Hepatic stellate cell (primary cell): ENCODE measurements around the gene KDM5A.

ENCODE experiments used
- DNase-seq: peaks from one replicate; pipeline ENCODE4 v3.0.0; 2011; ENCODE audit warnings: low spot score

KDM5A gene

DNA sequence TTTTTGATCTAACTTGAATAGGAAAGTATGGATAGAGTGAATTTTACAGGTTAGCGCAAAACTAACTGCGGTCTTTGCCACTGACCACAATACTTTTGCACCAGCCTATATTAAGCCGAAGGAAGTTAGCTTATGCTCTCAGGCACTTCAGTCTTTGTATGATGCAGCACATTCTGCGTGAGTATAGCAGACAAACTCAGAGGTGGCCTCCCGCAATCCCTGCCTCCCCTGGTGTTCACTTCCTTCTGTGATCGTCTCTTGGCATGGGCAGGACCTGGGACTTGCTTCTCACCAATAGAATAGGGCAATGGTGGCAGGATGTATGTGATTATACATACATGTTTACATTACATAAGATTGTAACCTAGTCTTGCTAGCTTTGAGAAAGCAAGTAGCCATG lies 116.2 kb downstream of the KDM5A start:
- DNase-seq: no peak

DNA sequence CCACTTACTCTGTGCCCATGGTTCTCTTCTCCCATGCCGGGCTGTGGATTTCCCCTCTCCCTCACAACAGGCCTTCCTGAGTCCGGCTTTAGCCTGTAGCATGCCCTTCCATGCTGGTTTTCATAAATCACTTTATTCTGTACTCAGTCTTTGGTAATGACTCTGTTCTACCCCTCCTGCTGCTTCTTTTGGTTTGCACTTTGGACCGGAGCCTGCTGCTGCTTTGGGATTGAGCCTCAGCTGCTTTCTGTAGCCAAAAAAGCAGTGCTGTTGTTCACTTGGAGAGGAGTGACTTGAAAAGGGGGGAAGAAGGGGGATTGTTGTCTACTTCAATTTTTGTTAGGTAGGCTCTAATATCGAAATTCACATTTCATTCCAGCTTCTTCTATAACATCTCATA lies 118.0 kb downstream of the KDM5A start:
- no peak for DNase-seq

DNA sequence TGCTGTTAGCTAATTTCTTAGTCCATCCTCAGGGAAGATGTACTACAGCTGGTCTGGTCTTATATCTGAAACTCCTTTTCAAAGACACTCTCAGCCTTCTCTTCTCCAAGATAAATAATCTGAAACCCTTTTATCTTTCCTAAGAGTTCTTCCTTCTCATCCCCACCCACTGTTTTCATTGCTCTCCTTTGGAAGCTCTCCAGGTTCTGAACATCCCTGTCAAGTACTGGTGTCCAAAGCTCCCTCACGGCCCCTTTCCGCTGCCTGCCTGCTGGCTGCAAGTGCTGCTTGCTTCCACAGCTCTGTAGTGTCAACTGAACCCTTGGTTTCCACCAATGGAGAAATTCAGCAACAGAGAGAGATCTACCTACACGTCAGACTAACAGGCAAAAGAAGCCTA lies 119.9 kb downstream of the KDM5A start:
- no peak for DNase-seq

GRCh38 chr12:268483-268840 lies 120.7 kb downstream of the KDM5A start:
- no peak for DNase-seq

GRCh38 chr12:267581-268482 lies 121.3 kb downstream of the KDM5A start:
- DNase-seq: no peak

DNA sequence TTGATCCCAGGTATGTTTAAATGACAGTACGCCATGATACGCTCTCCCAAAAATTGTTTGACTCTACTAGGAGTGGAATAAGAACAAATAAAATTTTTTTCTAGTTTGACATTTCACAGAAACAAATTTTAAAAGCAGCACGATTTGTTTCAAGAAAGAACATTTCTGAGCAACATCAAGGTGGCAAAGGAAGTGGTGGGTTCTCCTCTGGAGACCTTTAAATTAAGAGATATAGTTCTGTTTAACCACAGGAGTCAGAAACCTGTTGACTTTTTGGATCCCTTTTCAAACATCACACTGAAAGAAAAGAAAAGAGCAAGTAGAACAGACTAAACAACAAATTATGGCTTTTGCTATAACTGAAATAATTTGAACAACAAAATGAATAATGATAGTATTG lies 124.0 kb downstream of the KDM5A start:
- DNase-seq: no peak

DNA sequence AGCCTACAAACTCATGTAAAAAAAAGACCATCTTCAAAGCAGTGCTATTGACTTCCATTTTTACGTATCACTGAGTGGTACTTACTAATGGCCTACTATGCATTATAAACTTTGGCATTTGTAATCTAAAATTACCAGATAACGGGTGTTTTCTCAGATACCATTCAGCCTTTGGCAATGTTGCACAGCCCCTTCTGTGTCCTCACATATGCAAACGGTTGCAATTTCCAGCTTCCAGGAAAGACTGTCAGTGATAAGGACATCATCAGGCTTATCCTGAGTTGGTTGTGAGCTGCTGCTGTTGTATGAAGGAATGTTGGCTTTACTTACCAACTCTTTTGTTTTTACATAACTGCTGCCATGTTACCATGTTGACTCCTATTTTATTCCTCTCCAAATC lies 124.9 kb downstream of the KDM5A start:
- DNase-seq: no peak

GRCh38 chr12:263574-263973 lies 125.5 kb downstream of the KDM5A start:
- no peak for DNase-seq

DNA sequence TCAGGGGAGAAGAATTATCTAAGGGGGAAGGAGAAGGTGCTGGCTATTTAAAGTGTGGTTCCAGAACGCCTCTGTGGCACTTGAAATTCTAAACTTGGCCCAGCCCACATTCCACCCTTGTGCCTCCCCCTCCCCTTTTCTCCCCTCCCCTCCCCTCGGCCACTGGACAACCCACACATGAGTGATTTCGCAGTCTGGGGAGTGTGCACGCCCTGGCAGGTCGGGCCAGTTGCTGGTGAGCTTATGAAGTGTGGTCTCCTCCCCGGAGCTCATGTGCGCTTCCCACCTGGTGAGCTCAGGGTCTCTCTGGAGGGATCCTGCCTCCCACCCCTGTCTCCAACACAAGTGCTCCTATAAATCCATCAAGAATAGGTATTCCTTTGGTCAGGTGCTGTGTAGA lies 126.3 kb downstream of the KDM5A start, which contains the start of gene SLC6A13:
Gene SLC6A13 (minus strand): TSS at position 20 of the 400 bp plus-strand sequence. CDS start 2,784 bp downstream, outside the sequence.
- DNase-seq: no peak

GRCh38 chr12:262113-262512 lies 127.0 kb downstream of the KDM5A start:
- DNase-seq: no peak

DNA sequence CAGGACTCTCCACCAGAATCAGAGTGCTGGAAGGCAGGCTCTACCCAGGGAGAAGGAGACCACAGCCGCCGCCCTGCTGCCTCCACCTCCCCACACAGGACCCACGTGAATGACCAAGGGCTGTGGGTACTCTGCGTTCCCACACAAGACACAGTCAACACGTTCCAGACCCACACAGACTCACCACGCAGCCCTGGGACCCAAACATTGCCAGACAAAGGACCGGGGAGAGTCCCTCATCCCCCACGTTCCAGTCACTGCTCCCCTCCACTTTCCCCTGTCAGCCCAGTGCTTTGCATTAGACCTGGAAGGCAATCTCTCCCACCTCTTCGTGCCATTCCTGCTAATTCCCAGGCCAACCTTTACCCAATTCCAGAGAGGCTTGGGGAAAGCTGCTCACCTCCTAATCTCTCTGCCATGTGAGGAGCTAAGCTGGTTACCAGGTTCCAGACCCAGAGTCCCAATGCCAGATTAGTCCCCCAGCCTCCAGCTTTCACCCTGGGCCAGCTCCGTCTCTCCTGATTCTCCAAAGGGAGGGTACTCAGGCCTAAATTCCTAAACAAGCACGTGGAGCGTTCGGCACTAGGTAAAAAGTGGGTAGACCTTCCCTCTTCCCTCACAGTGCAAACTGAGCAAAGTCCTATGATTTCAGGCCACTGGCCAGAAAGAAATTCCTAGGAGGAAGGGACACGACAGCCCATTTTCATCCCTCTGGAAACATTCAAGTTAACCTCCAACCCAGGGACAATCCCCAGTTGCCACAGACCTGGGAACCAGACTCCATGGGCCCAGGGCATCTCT lies 131.4 kb downstream of the KDM5A start:
- DNase-seq: no peak

DNA sequence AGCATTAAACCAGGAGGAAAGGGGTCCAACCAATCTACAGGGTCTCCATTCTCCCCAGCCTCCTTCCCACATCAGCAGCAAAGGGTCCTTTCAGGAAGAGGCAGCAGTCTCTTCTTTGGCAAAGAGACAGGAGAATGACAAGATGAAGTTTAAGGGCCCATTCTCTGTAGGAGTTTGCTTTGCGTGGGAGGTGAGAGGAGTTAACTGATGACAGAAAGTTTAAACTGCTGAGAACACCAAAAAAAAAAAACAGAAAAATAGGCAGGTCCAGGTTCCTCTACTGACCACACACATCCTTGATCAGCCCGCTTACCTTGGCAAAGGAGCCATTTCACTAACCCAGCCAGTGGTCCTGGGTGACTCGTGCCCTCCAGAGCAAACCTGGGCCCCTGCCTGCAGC lies 132.2 kb downstream of the KDM5A start:
- no peak for DNase-seq

GRCh38 chr12:256225-256624 lies 132.9 kb downstream of the KDM5A start:
- DNase-seq: no peak

DNA sequence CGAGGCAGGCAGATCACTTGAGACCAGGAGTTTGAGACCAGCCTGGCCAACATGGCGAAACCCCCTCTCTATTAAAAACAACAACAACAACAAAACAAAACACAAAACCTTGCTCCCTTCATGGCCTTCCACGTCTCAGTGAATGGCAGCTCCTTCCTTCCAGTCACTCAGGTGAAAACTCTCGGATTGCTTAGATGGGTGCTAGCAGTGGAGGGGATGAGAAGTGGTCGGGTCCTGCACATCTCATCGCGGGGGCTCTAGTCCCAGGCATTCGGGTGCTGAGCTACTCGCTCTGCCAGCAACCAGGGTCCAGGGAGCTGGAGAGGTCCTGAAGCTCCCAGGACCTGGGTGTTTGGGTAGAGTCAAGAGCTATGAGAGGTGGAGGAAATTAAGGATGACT lies 134.2 kb downstream of the KDM5A start:
- DNase-seq: no peak

GRCh38 chr12:254039-254438 lies 135.1 kb downstream of the KDM5A start:
- DNase-seq: no peak

- no peak for DNase-seq
These were observed 135.8 kb downstream of the KDM5A start for GRCh38 chr12:253116-253831.

GRCh38 chr12:252636-253035 lies 136.5 kb downstream of the KDM5A start:
- DNase-seq: no peak

DNA sequence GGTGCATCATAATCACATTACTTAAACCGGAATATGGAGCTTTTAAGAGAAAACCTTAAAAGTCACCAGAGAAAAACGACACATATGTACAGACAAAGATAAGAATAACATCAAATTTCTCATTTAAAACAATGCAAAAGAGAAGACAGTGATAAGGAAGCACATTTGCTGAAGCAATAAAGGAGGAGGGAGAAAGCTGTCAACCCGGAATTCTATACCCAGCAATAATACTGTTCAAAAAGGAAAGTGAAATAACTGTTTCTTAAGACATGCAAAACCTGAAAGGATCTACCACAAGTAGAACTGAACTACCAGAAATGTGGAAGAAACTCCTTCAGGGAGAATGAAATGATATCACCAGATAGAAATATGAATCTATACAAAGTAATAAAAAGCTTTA lies 141.8 kb downstream of the KDM5A start:
- no peak for DNase-seq

GRCh38 chr12:243381-243780 lies 145.7 kb downstream of the KDM5A start:
- no peak for DNase-seq

DNA sequence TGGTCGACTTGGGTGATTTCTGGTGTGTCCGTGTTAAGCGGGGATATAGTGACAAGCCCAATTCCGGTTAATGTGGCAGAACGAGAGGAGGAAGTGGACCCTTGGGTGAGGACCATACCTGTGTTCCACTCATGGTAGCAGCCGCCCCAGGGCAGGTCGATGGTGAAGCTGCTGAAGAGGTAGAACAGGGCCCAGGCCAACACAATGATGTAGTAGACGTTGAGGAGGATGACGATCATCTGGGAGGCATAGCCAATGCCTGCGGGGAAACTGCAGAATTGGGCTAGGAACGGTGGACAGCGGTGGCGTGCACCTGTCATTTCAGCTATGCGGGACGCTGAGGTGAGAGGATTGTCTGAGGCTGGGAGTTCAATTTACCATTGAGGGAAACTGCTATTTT lies 146.6 kb downstream of the KDM5A start:
- DNase-seq: no peak

GRCh38 chr12:241266-241665 lies 147.9 kb downstream of the KDM5A start:
- DNase-seq: no peak

GRCh38 chr12:240566-240965 lies 148.6 kb downstream of the KDM5A start:
- DNase-seq: no peak
